CD14-positive monocyte (primary cell): ENCODE results near the gene TXNIP. TPM values are rescaled to one million over a fixed set of nuclear protein-coding genes. Genes with fewer than 3 reads are reported as not detected.
A peak's percentile ranks its signal among the peaks of the same experiment; 100 is the strongest.

ENCODE experiments used
- DNase-seq, 3 donors: peaks; one replicate each; pipeline ENCODE4 v3.0.0-alpha.2; 2011 to 2022
- H2AFZ ChIP-seq: 2 replicates; pipeline ENCODE4 v1.6.0; 2012; ENCODE audit warnings: mild to moderate bottlenecking, low read depth, low read length, inconsistent platforms; ENCODE audit not compliant: insufficient read depth, poor library complexity, severe bottlenecking
- H3K27ac ChIP-seq, 2 donors: 1 replicate in 1 of 2; 2 replicates in 1 of 2; pipeline ENCODE4 v1.5.1; 2012 to 2013; ENCODE audit warnings: low read length in 2 of 2, control low read depth in 1 of 2, inconsistent platforms in 1 of 2, low read depth in 1 of 2, mild to moderate bottlenecking in 1 of 2
- H3K27me3 ChIP-seq, 2 donors: one replicate each; pipeline versions ENCODE4 v1.6.0 to v1.6.1; 2011 to 2013; ENCODE audit warnings: low read length in 2 of 2; ENCODE audit not compliant: control insufficient read depth in 2 of 2, insufficient read depth in 2 of 2
- H3K36me3 ChIP-seq, 2 donors: replicated peaks in 1 of 2; 1 replicate in 1 of 2; 2 replicates in 1 of 2; pipeline versions ENCODE4 v1.5.1 to v1.6.1; 2012 to 2013; ENCODE audit warnings: low read length in 2 of 2, control low read depth in 1 of 2, inconsistent platforms in 1 of 2, mild to moderate bottlenecking in 1 of 2; ENCODE audit not compliant: insufficient read depth in 2 of 2, control insufficient read depth in 1 of 2
- H3K4me1 ChIP-seq, 2 donors: 1 replicate in 1 of 2; 2 replicates in 1 of 2; pipeline versions ENCODE4 v1.5.1 to v1.6.1; 2012 to 2013; ENCODE audit warnings: low read length in 2 of 2, control low read depth in 1 of 2, inconsistent platforms in 1 of 2, mild to moderate bottlenecking in 1 of 2, moderate library complexity in 1 of 2; ENCODE audit not compliant: insufficient read depth in 2 of 2, control insufficient read depth in 1 of 2
- H3K4me2 ChIP-seq: replicated peaks from 2 replicates; pipeline ENCODE3; 2012; ENCODE audit warnings: low read length, moderate library complexity, mild to moderate bottlenecking; ENCODE audit not compliant: poor library complexity, severe bottlenecking; ENCODE audit errors: extremely low read depth
- H3K4me3 ChIP-seq, 3 experiments: fragments of 200-600 bp in 1 of 3; sonication (generic) in 1 of 3; replicated peaks in 1 of 3; 1 replicate in 2 of 3; 2 replicates in 1 of 3; pipeline ENCODE4 v1.5.1; 2011 to 2013; ENCODE audit warnings: low read length in 3 of 3, mild to moderate bottlenecking in 3 of 3, control low read depth in 2 of 3, low read depth in 2 of 3, inconsistent platforms in 1 of 3, moderate library complexity in 1 of 3
- H3K79me2 ChIP-seq: 2 replicates; pipeline ENCODE4 v1.6.0; 2012; ENCODE audit warnings: mild to moderate bottlenecking, control low read depth, inconsistent platforms, low read length, moderate library complexity; ENCODE audit not compliant: insufficient read depth
- H3K9ac ChIP-seq: 2 replicates; pipeline ENCODE4 v1.6.0; 2017; ENCODE audit warnings: low read length, mild to moderate bottlenecking; ENCODE audit not compliant: insufficient read depth, poor library complexity, severe bottlenecking
- H3K9me3 ChIP-seq, 2 donors: replicated peaks in 1 of 2; 1 replicate in 1 of 2; 2 replicates in 1 of 2; pipeline versions ENCODE4 v1.5.1 to v1.6.1; 2012 to 2013; ENCODE audit warnings: low read length in 2 of 2, control low read depth in 1 of 2; ENCODE audit not compliant: control insufficient read depth in 1 of 2, insufficient read depth in 1 of 2
- H4K20me1 ChIP-seq: 2 replicates; pipeline ENCODE4 v1.6.0; 2012; ENCODE audit warnings: mild to moderate bottlenecking, low read length, control low read depth, moderate library complexity; ENCODE audit not compliant: insufficient read depth
- H3K27ac Mint-ChIP-seq, 7 donors: one replicate each; pipeline ENCODE4 v1.8.0; 2020; ENCODE audit warnings: mild to moderate bottlenecking in 7 of 7, mixed read lengths in 7 of 7, moderate library complexity in 6 of 7, inconsistent platforms in 2 of 7
- H3K27me3 Mint-ChIP-seq, 3 donors: one replicate each; pipeline ENCODE4 v1.8.0; 2021 to 2022; ENCODE audit warnings: low read depth in 3 of 3, mild to moderate bottlenecking in 3 of 3, mixed read lengths in 3 of 3, moderate library complexity in 3 of 3, inconsistent platforms in 1 of 3
- H3K36me3 Mint-ChIP-seq, 2 donors: one replicate each; pipeline ENCODE4 v1.8.0; 2020; ENCODE audit warnings: mixed read lengths in 2 of 2, inconsistent platforms in 1 of 2, mild to moderate bottlenecking in 1 of 2
- H3K4me1 Mint-ChIP-seq: one replicate; pipeline ENCODE4 v1.8.0; 2020; ENCODE audit warnings: mild to moderate bottlenecking, mixed read lengths
- H3K4me3 Mint-ChIP-seq, 2 donors: one replicate each; pipeline ENCODE4 v1.8.0; 2020; ENCODE audit warnings: mild to moderate bottlenecking in 2 of 2, mixed read lengths in 2 of 2, moderate library complexity in 1 of 2
- H3K9me3 Mint-ChIP-seq, 7 donors: one replicate each; pipeline ENCODE4 v1.8.0; 2020 to 2022; ENCODE audit warnings: mixed read lengths in 7 of 7, mild to moderate bottlenecking in 6 of 7, moderate library complexity in 6 of 7, inconsistent platforms in 2 of 7
- CTCF ChIP-seq: fragments of 200-600 bp; IDR thresholded peaks from one replicate; pipeline ENCODE4 v1.8.0; 2022; ENCODE audit warnings: antibody characterized with exemption, mild to moderate bottlenecking
- WGBS: methylation state at CpG from one replicate; pipeline ENCODE4 v1.1.5; 2013; ENCODE audit warnings: missing lambda C conversion rate; ENCODE audit not compliant: insufficient coverage; 5-methylcytosine and 5-hydroxymethylcytosine counted together
- intact Hi-C, 2 donors: fragments of 100-400 bp; cut with micrococcal nuclease; formaldehyde crosslinking; loops; one replicate each; pipeline versions ENCODE4 v1.15.0 to v1.15.1; 2023
- polyA plus RNA-seq, 3 donors: library from polyadenylated mRNA; depleted of rRNA in 1 of 3; unstranded in 2 of 3; stranded (reverse) in 1 of 3; fragments of 300-500 nt in 2 of 3; fragments of >200 nt in 1 of 3; fragmentation: Illumina TruSeq in 2 of 3; gene quantifications; 1 replicate in 2 of 3; 2 replicates in 1 of 3; pipeline ENCODE4 v1.2.3, GENCODE V29; 2012 to 2021

TXNIP gene
- polyA plus RNA-seq, 3 donors: 640 to 3,778 (median 844) TPM

DNA sequence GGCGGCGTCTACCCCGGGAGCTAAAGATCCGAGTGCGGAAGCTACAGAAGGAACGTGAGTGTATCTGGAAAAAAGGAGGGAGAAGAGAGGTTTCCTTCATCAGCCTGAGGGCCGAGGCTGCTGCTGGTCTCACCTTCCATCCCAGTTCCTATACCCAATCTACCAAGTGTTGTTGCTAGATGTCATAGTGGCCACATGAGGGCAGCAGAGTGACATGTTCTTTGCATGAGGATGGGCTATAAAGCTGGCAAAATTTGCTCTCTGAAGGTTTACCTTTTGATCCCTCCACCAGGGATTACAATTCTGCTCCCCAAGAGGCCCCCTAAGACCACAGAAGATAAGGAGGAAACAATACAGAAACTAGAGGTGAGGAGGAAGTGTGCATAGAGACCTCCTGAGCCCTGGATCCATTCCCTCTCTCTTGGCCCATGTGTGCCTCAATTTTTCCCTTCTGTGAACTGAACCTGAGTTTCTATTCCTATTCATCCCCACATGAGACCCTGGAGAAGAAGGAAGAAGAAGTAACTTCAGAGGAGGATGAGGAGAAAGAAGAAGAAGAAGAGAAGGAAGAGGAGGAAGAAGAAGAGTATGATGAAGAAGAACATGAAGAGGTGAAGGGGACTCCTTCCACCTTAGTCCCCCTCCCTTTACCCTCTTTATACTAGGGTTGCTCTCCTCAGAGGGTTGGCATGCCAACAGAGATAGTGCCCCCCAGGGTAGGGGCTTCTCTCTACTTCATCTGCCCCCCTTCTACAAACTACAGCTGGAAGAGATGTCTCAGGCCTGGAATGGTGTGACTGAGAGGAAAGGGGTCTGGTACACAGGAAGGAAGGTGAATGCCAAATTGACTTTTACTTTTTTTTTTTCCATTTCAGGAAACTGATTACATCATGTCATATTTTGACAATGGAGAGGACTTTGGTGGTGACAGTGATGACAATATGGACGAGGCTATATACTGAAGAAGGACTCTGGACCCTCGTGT is 18.6 kb downstream of the TXNIP start:
- H3K4me2 ChIP-seq: peak overlapping the region; percentile 84
- H3K27me3 ChIP-seq: no peaks in the 10 kb centered on the region
- no peaks in the 10 kb centered on the region for H4K20me1 ChIP-seq
- H3K27ac ChIP-seq: peak overlapping the region; percentile 31 to 99
- H3K9me3 ChIP-seq: no peaks in the 10 kb centered on the region
- H3K79me2 ChIP-seq: peaks cover 17% of the 10 kb centered on the region
- H3K27ac Mint-ChIP-seq: no peak overlapping the region
- H3K4me3 ChIP-seq: peak overlapping the region; percentile 26 to 74 (median 29)
- intact Hi-C loops: loop anchor here (1.0 to 5.0 kb wide), 4 partner anchors 10 to 60 kb away; partner anchors contain the start of gene PEX11B (in 1 of the 2)
- TF ChIP-seq CTCF: peak; percentile 85
- no peaks in the 10 kb centered on the region for H3K9me3 Mint-ChIP-seq
- H2AFZ ChIP-seq: peak overlapping the region; percentile 55
- peaks cover 42 to 58% of the 10 kb centered on the region in 2 donors for H3K4me1 ChIP-seq
- H3K4me3 Mint-ChIP-seq: peak overlapping the region; percentile 21 to 56
- peaks cover 0 to 2% (median 0%) of the 10 kb centered on the region in 3 donors for H3K27me3 Mint-ChIP-seq
- peak overlapping the region; percentile 74 for H3K9ac ChIP-seq
- H3K36me3 Mint-ChIP-seq: peaks cover 7 to 19% of the 10 kb centered on the region in 2 donors
- no CpG with 5 or more reads among the region's 9 CpGs for WGBS
- H3K4me1 Mint-ChIP-seq: peaks cover 17% of the 10 kb centered on the region
- DNase-seq: peak; percentile 71 to 82 (median 78)
- H3K36me3 ChIP-seq: peaks cover 0 to 6% of the 10 kb centered on the region in 2 donors

GRCh38 chr1:145977016-145977415 is 19.4 kb downstream of the TXNIP start:
- Histone ChIP-seq H3K4me2 (no peak overlapping the region), H3K4me1 (peaks cover 36 to 50% of the 10 kb centered on the region in 2 donors), H3K36me3 (peaks cover 0 to 6% of the 10 kb centered on the region in 2 donors), H3K9me3 (no peaks in the 10 kb centered on the region), H3K9ac (no peak overlapping the region), H3K27me3 (no peaks in the 10 kb centered on the region), H2AFZ (peak overlapping the region; percentile 55), H3K27ac (no peak overlapping the region), H4K20me1 (no peaks in the 10 kb centered on the region), H3K4me3 (peak overlapping the region in 1 of 3 experiments; percentile 74), H3K79me2 (peaks cover 15% of the 10 kb centered on the region)
- no peak overlapping the region for H3K27ac Mint-ChIP-seq
- peaks cover 0 to 2% (median 0%) of the 10 kb centered on the region in 3 donors for H3K27me3 Mint-ChIP-seq
- no peak overlapping the region for H3K4me3 Mint-ChIP-seq
- peaks cover 13% of the 10 kb centered on the region for H3K4me1 Mint-ChIP-seq
- DNase-seq: no peak
- peaks cover 7 to 19% of the 10 kb centered on the region in 2 donors for H3K36me3 Mint-ChIP-seq
- WGBS: 92% methylated on average over 5 of the region's 5 CpGs
- intact Hi-C loops: loop anchor here in 1 of 2 donors (2.0 to 5.0 kb wide), 2 partner anchors 36 to 60 kb away; partner anchors contain the start of gene PEX11B
- TF ChIP-seq CTCF: no peak
- H3K9me3 Mint-ChIP-seq: no peaks in the 10 kb centered on the region
